ENCODE measurements around the gene JAK2. TPM values are rescaled to one million over a fixed set of nuclear protein-coding genes. Genes with fewer than 3 reads are reported as not detected.
"Not testable (repeated sequence)": the region's sequence is repeated elsewhere in the genome, so short reads cannot be mapped to it uniquely, and the experiment has no call there.

Gene JAK2
- total RNA-seq, 1 experiment from 2014 or later: 1.2 TPM

- DNase-seq (ENCODE audit: low spot score): no peak
Measured at GRCh38 chr9:5041390-5042115, 56.5 kb downstream of the JAK2 start.

- no peak for DNase-seq (ENCODE audit: low spot score)
Measured at GRCh38 chr9:5042661-5043178, 57.6 kb downstream of the JAK2 start.

- DNase-seq (ENCODE audit: low spot score): no peak
Measured at GRCh38 chr9:5043381-5043780, 58.3 kb downstream of the JAK2 start.

GRCh38 chr9:5044160-5044559 lies 59.1 kb downstream of the JAK2 start:
- no peak for DNase-seq (ENCODE audit: low spot score)

GRCh38 chr9:5052838-5053237 lies 67.8 kb downstream of the JAK2 start:
- DNase-seq (ENCODE audit: low spot score): no peak

GRCh38 chr9:5062631-5063030 lies 77.6 kb downstream of the JAK2 start:
- DNase-seq (ENCODE audit: low spot score): no peak

GRCh38 chr9:5072871-5073270 lies 87.8 kb downstream of the JAK2 start:
- DNase-seq (ENCODE audit: low spot score): no peak

- DNase-seq (ENCODE audit: low spot score): no peak
Measured at GRCh38 chr9:5073701-5074100, 88.6 kb downstream of the JAK2 start.

- DNase-seq (ENCODE audit: low spot score): no peak
Measured at GRCh38 chr9:5085993-5086392, 100.9 kb downstream of the JAK2 start.

- DNase-seq (ENCODE audit: low spot score): no peak
Measured at GRCh38 chr9:5089737-5090136, 104.7 kb downstream of the JAK2 start.

- DNase-seq (ENCODE audit: low spot score): no peak
Measured at GRCh38 chr9:5095795-5096194, 110.7 kb downstream of the JAK2 start.

- no peak for DNase-seq (ENCODE audit: low spot score)
Measured at GRCh38 chr9:5099466-5099865, 114.4 kb downstream of the JAK2 start.

- DNase-seq (ENCODE audit: low spot score): not testable (repeated sequence)
Measured at GRCh38 chr9:5101127-5101526, 116.1 kb downstream of the JAK2 start.

GRCh38 chr9:5106517-5106916 lies 121.4 kb downstream of the JAK2 start:
- not testable (repeated sequence) for DNase-seq (ENCODE audit: low spot score)

GRCh38 chr9:5110867-5111681 lies 126.0 kb downstream of the JAK2 start:
- DNase-seq (ENCODE audit: low spot score): no peak

- DNase-seq (ENCODE audit: low spot score): no peak
Measured at GRCh38 chr9:5111696-5112095, 126.6 kb downstream of the JAK2 start.

- DNase-seq (ENCODE audit: low spot score): no peak
Measured at GRCh38 chr9:5112109-5112592, 127.1 kb downstream of the JAK2 start.

GRCh38 chr9:5112646-5113045 lies 127.6 kb downstream of the JAK2 start:
- DNase-seq (ENCODE audit: low spot score): no peak

GRCh38 chr9:5113523-5113922 lies 128.5 kb downstream of the JAK2 start:
- no peak for DNase-seq (ENCODE audit: low spot score)

GRCh38 chr9:5113994-5114748 lies 129.1 kb downstream of the JAK2 start:
- no peak for DNase-seq (ENCODE audit: low spot score)

- no peak for DNase-seq (ENCODE audit: low spot score)
Measured at GRCh38 chr9:5122116-5122515, 137.0 kb downstream of the JAK2 start.

- DNase-seq (ENCODE audit: low spot score): no peak
Measured at GRCh38 chr9:5122516-5122915, 137.4 kb downstream of the JAK2 start.

Measured in H4 (cell line).